BLaER1 treated with 17β-estradiol and CSF1 and Interleukin-3, amounts not matched to agents 10 nM and 100 nM (cell line): ENCODE results near the gene CTSW.
"Not testable (repeated sequence)": the region's sequence is repeated elsewhere in the genome, so short reads cannot be mapped to it uniquely, and the experiment has no call there.

ENCODE experiments used
- H3K27ac ChIP-seq, 11 experiments: shearing (Covaris generic); formaldehyde crosslinking; 2 replicates each; pipeline ENCODE4 v1.8.1; 2022
- H3K27me3 ChIP-seq, 11 experiments: shearing (Covaris generic); formaldehyde crosslinking; 2 replicates each; pipeline ENCODE4 v1.8.1; 2022
- H3K36me3 ChIP-seq, 11 experiments: shearing (Covaris generic); formaldehyde crosslinking; 2 replicates each; pipeline ENCODE4 v1.8.1; 2022
- H3K4me1 ChIP-seq, 10 experiments: shearing (Covaris generic); formaldehyde crosslinking; 2 replicates each; pipeline ENCODE4 v1.8.1; 2022
- H3K4me2 ChIP-seq, 11 experiments: shearing (Covaris generic); formaldehyde crosslinking; 2 replicates each; pipeline ENCODE4 v1.8.1; 2022
- H3K4me3 ChIP-seq, 10 experiments: shearing (Covaris generic); formaldehyde crosslinking; 2 replicates each; pipeline ENCODE4 v1.8.1; 2022
- H3K9ac ChIP-seq, 11 experiments: shearing (Covaris generic); formaldehyde crosslinking; 2 replicates each; pipeline ENCODE4 v1.8.1; 2022
- H3K9me3 ChIP-seq, 11 experiments: shearing (Covaris generic); formaldehyde crosslinking; replicated peaks in 1 of 11; 2 replicates each; pipeline ENCODE4 v1.8.1; 2022
- H4K20me1 ChIP-seq, 11 experiments: shearing (Covaris generic); formaldehyde crosslinking; 2 replicates each; pipeline ENCODE4 v1.8.1; 2022
- Cebpa-rat ChIP-seq, 11 experiments: shearing (Covaris generic); IDR thresholded peaks; 2 replicates each; pipeline ENCODE4 v1.8.1; 2022

Gene CTSW

DNA sequence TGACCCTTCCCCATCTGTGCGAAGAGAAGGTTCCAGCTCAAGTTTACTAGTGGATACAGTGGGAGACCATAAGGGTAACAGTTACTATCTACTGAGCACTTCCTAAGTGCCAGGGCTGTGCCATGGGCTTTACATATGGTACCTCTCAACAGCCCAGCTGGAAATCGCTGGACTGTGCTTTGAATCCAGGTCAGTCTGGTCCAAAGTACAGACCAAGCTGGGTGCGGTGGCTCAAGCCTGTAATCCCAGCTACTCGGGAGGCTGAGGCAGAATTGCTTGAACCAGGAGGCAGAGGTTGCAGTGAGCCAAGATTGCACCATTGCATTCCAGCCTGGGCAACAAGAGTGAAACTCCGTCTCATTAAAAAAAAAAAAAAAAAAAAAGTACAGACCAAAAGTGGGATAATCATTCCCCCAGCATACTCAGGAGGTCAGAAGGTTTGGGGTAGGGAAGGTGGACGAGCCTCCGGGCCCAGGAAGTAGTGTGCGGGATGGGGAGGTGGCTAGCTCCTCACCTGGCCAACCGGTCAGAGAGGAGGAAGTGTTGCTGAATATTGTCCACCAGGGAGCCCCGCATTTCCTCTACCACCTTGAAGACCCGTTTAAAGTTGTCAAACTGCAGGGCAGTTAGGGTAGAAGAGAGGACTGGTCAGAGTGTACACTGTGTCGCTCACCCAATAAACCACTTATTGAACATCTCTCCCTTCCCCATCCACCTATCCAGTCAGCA is 6.3 kb downstream of the CTSW start:
- H4K20me1 ChIP-seq, result peaks cover 0 to 61% (median 31%) of the 10 kb centered on the region in 11 experiments; a peak in 16 of 22 replicates
- peaks cover 65 to 77% (median 74%) of the 10 kb centered on the region in 10 experiments for H3K4me1 ChIP-seq
- no peak overlapping the region for H3K27ac ChIP-seq
- H3K36me3 ChIP-seq, result peaks cover 45 to 60% (median 50%) of the 10 kb centered on the region in 11 experiments
- peak overlapping the region in 10 of 11 experiments; percentile 30 to 98 (median 90); a peak in 13 of 22 replicates for H3K9ac ChIP-seq
- 0 out of 20 replicates have a peak overlapping the region, but pooled peaks of 1 of the 10 experiments have one; percentile 91 for H3K4me3 ChIP-seq
- H3K4me2 ChIP-seq, result peak overlapping the region; percentile 94 to 98 (median 97); a peak in 19 of 22 replicates
- TF ChIP-seq Cebpa-rat (IDR thresholded peaks at IDR 0.05), result no peak
- no peaks in the 10 kb centered on the region for H3K9me3 ChIP-seq
- H3K27me3 ChIP-seq, result no peaks in the 10 kb centered on the region

- no peak for TF ChIP-seq Cebpa-rat (IDR thresholded peaks at IDR 0.05)
- Histone ChIP-seq H3K9ac (peak overlapping the region; percentile 69 to 98 (median 89)), H3K27ac (peak overlapping the region in 9 of 11 experiments; percentile 79 to 94 (median 87); a peak in 16 of 22 replicates), H3K4me2 (peak overlapping the region; percentile 94 to 98 (median 97)), H3K27me3 (no peaks in the 10 kb centered on the region), H3K36me3 (peaks cover 41 to 54% (median 49%) of the 10 kb centered on the region in 11 experiments), H3K4me1 (peaks cover 57 to 72% (median 67%) of the 10 kb centered on the region in 10 experiments), H3K4me3 (peak overlapping the region; percentile 61 to 98 (median 85)), H4K20me1 (peaks cover 0 to 63% (median 42%) of the 10 kb centered on the region in 11 experiments; a peak in 17 of 22 replicates), H3K9me3 (no peaks in the 10 kb centered on the region)
These were observed 7.4 kb downstream of the CTSW start for GRCh38 chr11:65886826-65887722.

- no peaks in the 10 kb centered on the region for H3K27me3 ChIP-seq
- peak overlapping the region; percentile 61 to 98 (median 85) for H3K4me3 ChIP-seq
- peaks cover 59 to 73% (median 69%) of the 10 kb centered on the region in 10 experiments for H3K4me1 ChIP-seq
- H4K20me1 ChIP-seq, result peaks cover 0 to 70% (median 49%) of the 10 kb centered on the region in 11 experiments; a peak in 18 of 22 replicates
- TF ChIP-seq Cebpa-rat (IDR thresholded peaks at IDR 0.05), result no peak
- H3K9ac ChIP-seq, result peak overlapping the region; percentile 69 to 98 (median 89)
- H3K36me3 ChIP-seq, result peaks cover 34 to 52% (median 43%) of the 10 kb centered on the region in 11 experiments
- H3K4me2 ChIP-seq, result peak overlapping the region; percentile 94 to 98 (median 97)
- H3K27ac ChIP-seq, result peak overlapping the region; percentile 6 to 94 (median 87); a peak in 21 of 22 replicates
- H3K9me3 ChIP-seq, result no peaks in the 10 kb centered on the region
These were observed 8.1 kb downstream of the CTSW start for GRCh38 chr11:65887723-65888162.

GRCh38 chr11:65888163-65888814 is 8.7 kb downstream of the CTSW start, which contains the start of gene FIBP:
Gene FIBP, minus strand, starts transcription at chr11:65888471. Its CDS starts 53 bp downstream, at chr11:65888418.
- H3K9me3 ChIP-seq, result no peaks in the 10 kb centered on the region
- no peaks in the 10 kb centered on the region for H3K27me3 ChIP-seq
- H3K9ac ChIP-seq, result peak within 1 kb of the TSS; percentile 82 to 98 (median 89)
- no peak for TF ChIP-seq Cebpa-rat (IDR thresholded peaks at IDR 0.05)
- peak within 1 kb of the TSS; percentile 61 to 98 (median 85) for H3K4me3 ChIP-seq
- peaks cover 0 to 70% (median 47%) of the 10 kb centered on the region in 11 experiments; a peak in 18 of 22 replicates for H4K20me1 ChIP-seq
- peaks cover 29 to 50% (median 38%) of the 10 kb centered on the region in 11 experiments for H3K36me3 ChIP-seq
- H3K4me2 ChIP-seq, result peak within 1 kb of the TSS; percentile 94 to 99 (median 97)
- peak within 1 kb of the TSS; percentile 79 to 94 (median 87) for H3K27ac ChIP-seq
- peaks cover 63 to 78% (median 74%) of the 10 kb centered on the region in 10 experiments for H3K4me1 ChIP-seq

DNA sequence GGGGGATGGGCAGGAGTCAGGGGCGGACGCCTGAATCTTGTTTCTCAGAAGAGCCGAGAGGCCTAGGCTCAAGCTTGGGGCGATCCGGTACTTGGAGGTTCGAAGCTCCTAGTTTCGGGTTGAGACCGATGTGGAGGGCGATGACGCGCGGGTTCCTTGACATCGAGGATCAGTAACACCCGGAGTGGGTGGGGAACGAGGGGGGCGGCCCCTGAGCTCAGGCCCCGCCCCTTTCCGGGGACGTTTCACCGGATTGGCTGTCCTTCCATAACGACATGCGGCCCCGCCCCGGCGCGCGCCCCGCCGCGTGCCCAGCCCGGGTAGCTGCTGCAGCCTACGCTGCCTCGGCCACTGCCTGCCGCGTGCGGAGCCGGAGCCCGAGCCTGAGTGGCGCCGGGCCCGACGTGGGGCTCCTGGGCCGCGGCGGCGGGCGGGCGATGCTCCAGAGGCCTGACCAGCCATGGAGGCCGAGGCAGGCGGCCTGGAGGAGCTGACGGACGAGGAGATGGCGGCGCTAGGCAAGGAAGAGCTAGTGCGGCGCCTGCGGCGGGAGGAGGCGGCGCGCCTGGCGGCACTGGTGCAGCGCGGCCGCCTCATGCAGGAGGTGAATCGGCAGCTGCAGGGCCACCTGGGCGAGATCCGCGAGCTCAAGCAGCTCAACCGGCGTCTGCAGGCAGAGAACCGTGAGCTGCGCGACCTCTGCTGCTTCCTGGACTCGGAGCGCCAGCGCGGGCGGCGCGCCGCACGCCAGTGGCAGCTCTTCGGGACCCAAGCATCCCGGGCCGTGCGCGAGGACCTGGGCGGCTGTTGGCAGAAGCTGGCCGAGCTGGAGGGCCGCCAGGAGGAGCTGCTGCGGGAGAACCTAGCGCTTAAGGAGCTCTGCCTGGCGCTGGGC is 10.9 kb downstream of the CTSW start, which contains the start of gene CCDC85B:
CCDC85B (plus strand) TSS at position 350 of the 895 bp plus-strand sequence; CDS start at position 461, 111 bp downstream.
- peak within 1 kb of the TSS; percentile 84 to 98 (median 89) for H3K9ac ChIP-seq
- H3K9me3 ChIP-seq, result no peaks in the 10 kb centered on the region
- peaks cover 72 to 81% (median 78%) of the 10 kb centered on the region in 10 experiments for H3K4me1 ChIP-seq
- H3K27me3 ChIP-seq, result no peaks in the 10 kb centered on the region
- H3K27ac ChIP-seq, result peak within 1 kb of the TSS; percentile 79 to 94 (median 88); a peak in 21 of 22 replicates
- no peak for TF ChIP-seq Cebpa-rat (IDR thresholded peaks at IDR 0.05)
- peaks cover 0 to 62% (median 31%) of the 10 kb centered on the region in 11 experiments; a peak in 18 of 22 replicates for H4K20me1 ChIP-seq
- H3K36me3 ChIP-seq, result peaks cover 12 to 31% (median 18%) of the 10 kb centered on the region in 11 experiments; a peak in 20 of 22 replicates
- peak within 1 kb of the TSS; percentile 92 to 99 (median 95) for H3K4me2 ChIP-seq
- H3K4me3 ChIP-seq, result peak within 1 kb of the TSS; percentile 73 to 98 (median 87)

DNA sequence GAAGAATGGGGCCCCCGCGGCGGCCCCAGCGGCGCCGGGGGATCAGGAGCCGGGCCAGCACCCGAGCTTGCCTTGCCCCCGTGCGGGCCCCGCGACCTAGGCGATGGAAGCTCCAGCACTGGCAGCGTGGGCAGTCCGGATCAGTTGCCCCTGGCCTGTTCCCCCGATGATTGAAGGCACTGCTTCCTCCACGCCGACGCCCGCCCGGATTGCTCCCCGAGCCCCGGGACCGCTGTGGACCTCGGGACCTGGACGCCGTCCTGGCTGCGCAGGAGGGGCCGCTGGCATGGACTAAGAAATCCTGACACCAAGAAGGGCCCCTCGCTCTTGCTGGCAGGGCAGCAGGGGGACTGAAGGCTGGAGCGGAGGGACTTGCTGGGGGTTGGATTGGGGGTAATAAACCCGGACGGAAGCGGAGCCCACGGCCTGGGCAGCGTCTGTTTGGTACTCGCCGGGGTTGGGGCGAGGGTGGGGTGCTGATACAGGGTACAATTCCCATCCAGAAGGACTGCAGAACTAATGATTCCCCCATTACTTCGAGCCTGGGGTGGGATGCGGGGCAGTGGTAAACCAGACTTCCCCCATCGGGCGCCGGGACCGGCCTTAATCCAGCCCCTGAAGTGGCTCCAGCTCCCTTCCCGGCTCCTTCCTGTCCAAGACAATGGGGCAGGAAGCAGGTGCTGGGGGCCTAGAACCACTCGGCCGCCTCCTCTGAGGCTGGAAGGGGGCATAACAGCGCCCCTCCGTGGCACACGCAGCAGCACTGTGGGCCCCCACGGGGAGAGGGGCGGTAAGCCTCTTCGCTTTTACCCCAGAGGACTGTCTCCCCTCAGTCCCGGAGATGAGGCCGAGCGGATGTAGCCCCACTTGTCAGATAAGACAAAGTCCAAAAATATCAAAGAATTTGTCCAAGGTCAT is 11.8 kb downstream of the CTSW start:
- Histone ChIP-seq H3K27ac (peak overlapping the region; percentile 22 to 94 (median 88); a peak in 21 of 22 replicates), H3K4me3 (peak overlapping the region; percentile 73 to 98 (median 87)), H3K36me3 (peaks cover 3 to 31% (median 9%) of the 10 kb centered on the region in 11 experiments; a peak in 19 of 22 replicates), H3K4me2 (peak overlapping the region; percentile 92 to 99 (median 95)), H3K9me3 (no peaks in the 10 kb centered on the region), H3K9ac (peak overlapping the region; percentile 84 to 98 (median 89)), H3K4me1 (peaks cover 64 to 80% (median 73%) of the 10 kb centered on the region in 10 experiments), H3K27me3 (no peaks in the 10 kb centered on the region), H4K20me1 (peaks cover 0 to 57% (median 30%) of the 10 kb centered on the region in 11 experiments; a peak in 18 of 22 replicates)
- no peak for TF ChIP-seq Cebpa-rat (IDR thresholded peaks at IDR 0.05)

GRCh38 chr11:65892137-65892540 is 12.5 kb downstream of the CTSW start:
- Histone ChIP-seq H4K20me1 (peaks cover 0 to 56% (median 31%) of the 10 kb centered on the region in 11 experiments; a peak in 18 of 22 replicates), H3K36me3 (peaks cover 0 to 31% (median 4%) of the 10 kb centered on the region in 11 experiments; a peak in 12 of 22 replicates), H3K4me2 (peak overlapping the region; percentile 92 to 99 (median 95)), H3K9ac (peak overlapping the region; percentile 84 to 98 (median 89)), H3K4me1 (peaks cover 57 to 78% (median 70%) of the 10 kb centered on the region in 10 experiments), H3K4me3 (peak overlapping the region; percentile 73 to 98 (median 87)), H3K27ac (peak overlapping the region; percentile 22 to 94 (median 88); a peak in 21 of 22 replicates)
- not testable (repeated sequence) for H3K27me3 ChIP-seq, H3K9me3 ChIP-seq
